KMS-11 (cell line): ENCODE results near the gene TRIM44.
A peak's percentile ranks its signal among the peaks of the same experiment; 100 is the strongest.

Experiments used
- H2AFZ ChIP-seq: fragments of 200-600 bp; sonication (generic); 2 replicates; pipeline ENCODE4 v1.6.1; 2016; ENCODE audit warnings: antibody characterized with exemption, mixed run types, low read depth
- H3K27ac ChIP-seq: fragments of 200-600 bp; sonication (generic); 2 replicates; pipeline ENCODE4 v1.6.1; 2016; ENCODE audit warnings: mild to moderate bottlenecking, mixed run types
- H3K27me3 ChIP-seq: fragments of 200-600 bp; sonication (generic); 2 replicates; pipeline ENCODE4 v1.6.1; 2017; ENCODE audit warnings: mild to moderate bottlenecking, low read depth, mixed run types, moderate library complexity; ENCODE audit not compliant: insufficient read depth
- H3K36me3 ChIP-seq: fragments of 200-600 bp; sonication (generic); 2 replicates; pipeline ENCODE4 v1.6.1; 2017; ENCODE audit warnings: mild to moderate bottlenecking, mixed run types; ENCODE audit not compliant: insufficient read depth
- H3K4me1 ChIP-seq: fragments of 200-600 bp; sonication (generic); 2 replicates; pipeline ENCODE4 v1.6.1; 2016; ENCODE audit warnings: mild to moderate bottlenecking, low read depth, mixed run types; ENCODE audit not compliant: poor library complexity, severe bottlenecking
- H3K4me2 ChIP-seq: fragments of 200-600 bp; sonication (generic); 2 replicates; pipeline ENCODE4 v1.7.0; 2016; ENCODE audit warnings: mild to moderate bottlenecking, mixed run types
- H3K4me3 ChIP-seq: fragments of 200-600 bp; sonication (generic); IDR thresholded peaks from 2 replicates; pipeline ENCODE4 v1.6.1; 2017; ENCODE audit warnings: low read depth, low read length, mixed read lengths; ENCODE audit not compliant: insufficient read depth
- H3K79me2 ChIP-seq: fragments of 200-600 bp; sonication (generic); 2 replicates; pipeline ENCODE4 v1.6.1; 2016; ENCODE audit warnings: low read depth, mixed run types; ENCODE audit not compliant: insufficient read depth
- H3K9ac ChIP-seq: fragments of 200-600 bp; sonication (generic); 2 replicates; pipeline ENCODE4 v1.6.1; 2016; ENCODE audit warnings: mild to moderate bottlenecking, mixed run types
- H4K20me1 ChIP-seq: fragments of 200-600 bp; sonication (generic); 2 replicates; pipeline ENCODE4 v1.6.1; 2016; ENCODE audit warnings: mild to moderate bottlenecking, mixed run types; ENCODE audit not compliant: insufficient read depth
- TF ChIP-seq, protein P1 (sequence below): fragments of 200-600 bp; sonication (generic); conservative IDR thresholded peaks from 2 replicates; pipeline ENCODE4 v1.6.1; 2017; ENCODE audit warnings: low read depth, mild to moderate bottlenecking, antibody characterized with exemption, low read length, moderate library complexity, mixed read lengths

TRIM44 gene

DNA sequence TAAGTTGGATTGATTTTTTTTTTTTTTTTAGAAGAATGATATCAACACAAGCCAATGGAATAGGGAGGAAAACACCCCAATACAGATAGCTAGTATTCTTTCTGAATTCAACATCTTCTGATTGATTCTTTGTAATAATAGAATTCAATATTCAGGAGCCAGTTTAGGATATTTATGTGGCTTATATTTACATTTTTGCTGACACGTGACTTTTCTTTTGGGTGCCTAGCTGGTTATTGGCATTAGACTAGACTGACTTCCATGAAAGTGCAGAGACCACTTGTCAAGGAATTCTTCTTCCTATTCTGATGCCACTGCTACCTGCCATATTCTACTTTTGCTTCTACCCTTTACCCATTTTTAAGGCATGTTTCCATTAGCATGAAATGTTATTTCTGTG, 16.4 kb downstream of the TRIM44 start:
- no peak overlapping the region for H3K27ac ChIP-seq
- no peak overlapping the region for H2AFZ ChIP-seq
- H3K79me2 ChIP-seq, result peaks cover 22% of the 10 kb centered on the region; the same call in 1 of the 2 replicates
- no peak overlapping the region for H3K4me2 ChIP-seq
- peaks cover 47% of the 10 kb centered on the region for H3K4me1 ChIP-seq
- H3K4me3 ChIP-seq, result no peak overlapping the region
- no peak overlapping the region for H3K9ac ChIP-seq
- TF ChIP-seq, protein P1, sequence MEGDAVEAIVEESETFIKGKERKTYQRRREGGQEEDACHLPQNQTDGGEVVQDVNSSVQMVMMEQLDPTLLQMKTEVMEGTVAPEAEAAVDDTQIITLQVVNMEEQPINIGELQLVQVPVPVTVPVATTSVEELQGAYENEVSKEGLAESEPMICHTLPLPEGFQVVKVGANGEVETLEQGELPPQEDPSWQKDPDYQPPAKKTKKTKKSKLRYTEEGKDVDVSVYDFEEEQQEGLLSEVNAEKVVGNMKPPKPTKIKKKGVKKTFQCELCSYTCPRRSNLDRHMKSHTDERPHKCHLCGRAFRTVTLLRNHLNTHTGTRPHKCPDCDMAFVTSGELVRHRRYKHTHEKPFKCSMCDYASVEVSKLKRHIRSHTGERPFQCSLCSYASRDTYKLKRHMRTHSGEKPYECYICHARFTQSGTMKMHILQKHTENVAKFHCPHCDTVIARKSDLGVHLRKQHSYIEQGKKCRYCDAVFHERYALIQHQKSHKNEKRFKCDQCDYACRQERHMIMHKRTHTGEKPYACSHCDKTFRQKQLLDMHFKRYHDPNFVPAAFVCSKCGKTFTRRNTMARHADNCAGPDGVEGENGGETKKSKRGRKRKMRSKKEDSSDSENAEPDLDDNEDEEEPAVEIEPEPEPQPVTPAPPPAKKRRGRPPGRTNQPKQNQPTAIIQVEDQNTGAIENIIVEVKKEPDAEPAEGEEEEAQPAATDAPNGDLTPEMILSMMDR, result no peak
- no peaks in the 10 kb centered on the region for H3K27me3 ChIP-seq
- H4K20me1 ChIP-seq, result 0 out of 2 replicates have a peak, but pooled peaks cover 8% of the 10 kb centered on the region
- no peaks in the 10 kb centered on the region for H3K36me3 ChIP-seq

DNA sequence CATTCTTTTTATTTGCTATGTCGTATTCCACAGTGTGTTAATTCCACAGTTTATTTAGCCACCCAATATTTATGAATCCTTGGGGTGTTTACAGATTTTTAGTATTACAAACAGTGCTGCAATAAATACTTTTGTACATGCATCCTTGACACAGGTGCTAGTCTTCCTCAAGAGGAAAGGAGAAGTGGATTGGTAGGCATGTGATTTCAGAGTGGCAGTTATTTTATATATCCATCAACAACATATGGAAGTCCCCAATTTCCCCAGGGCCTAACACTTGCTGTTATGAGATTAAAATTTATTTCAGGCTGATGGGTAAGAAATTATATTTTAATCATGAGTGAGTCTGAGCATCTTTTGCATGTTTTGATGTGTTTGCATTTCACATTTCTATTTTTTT, 17.9 kb downstream of the TRIM44 start:
- Histone ChIP-seq H3K4me1 (peaks cover 45% of the 10 kb centered on the region), H3K9ac (no peak overlapping the region), H3K36me3 (no peaks in the 10 kb centered on the region), H2AFZ (no peak overlapping the region), H3K27ac (no peak overlapping the region), H4K20me1 (0 out of 2 replicates have a peak, but pooled peaks cover 8% of the 10 kb centered on the region), H3K27me3 (no peaks in the 10 kb centered on the region), H3K4me2 (no peak overlapping the region; the same call in 1 of the 2 replicates), H3K79me2 (peaks cover 10% of the 10 kb centered on the region; the same call in 1 of the 2 replicates), H3K4me3 (no peak overlapping the region)
- TF ChIP-seq, protein P1, result no peak

DNA sequence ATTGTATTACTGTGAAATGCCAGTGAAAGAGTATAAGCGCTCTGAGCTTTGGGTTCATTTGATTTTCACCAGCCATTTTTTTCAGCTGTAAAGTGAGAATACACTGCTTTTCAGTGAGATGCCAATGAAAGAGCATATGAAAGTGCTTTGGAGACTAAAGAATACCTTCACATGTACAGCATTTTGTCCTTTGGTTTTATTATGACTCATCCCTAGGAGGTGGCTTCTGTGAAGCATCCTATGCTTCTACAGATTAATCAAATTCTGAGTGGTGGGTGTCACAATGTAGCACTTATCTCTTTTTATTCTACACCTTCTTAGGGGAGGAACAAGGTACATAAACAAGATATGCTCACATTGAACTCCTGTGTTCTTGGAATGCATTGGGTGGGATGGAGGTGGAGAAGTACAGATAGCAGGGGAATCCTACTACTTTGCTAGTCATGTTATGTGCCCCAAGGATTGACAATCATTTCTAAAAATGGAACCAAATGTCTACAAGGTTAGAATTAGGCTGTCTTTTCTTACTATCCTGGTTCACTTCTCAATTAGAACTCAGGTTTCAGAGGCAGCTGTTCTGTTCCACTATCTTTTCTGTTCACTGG, 18.7 kb downstream of the TRIM44 start:
- TF ChIP-seq, protein P1, result no peak
- Histone ChIP-seq H3K27me3 (no peaks in the 10 kb centered on the region), H3K79me2 (peaks cover 10% of the 10 kb centered on the region; the same call in 1 of the 2 replicates), H3K9ac (no peak overlapping the region), H4K20me1 (0 out of 2 replicates have a peak, but pooled peaks cover 5% of the 10 kb centered on the region), H3K4me3 (no peak overlapping the region), H3K36me3 (no peaks in the 10 kb centered on the region), H3K4me2 (peak overlapping the region; percentile 19; the same call in 1 of the 2 replicates), H3K4me1 (peaks cover 38% of the 10 kb centered on the region), H3K27ac (no peak overlapping the region), H2AFZ (no peak overlapping the region)

DNA sequence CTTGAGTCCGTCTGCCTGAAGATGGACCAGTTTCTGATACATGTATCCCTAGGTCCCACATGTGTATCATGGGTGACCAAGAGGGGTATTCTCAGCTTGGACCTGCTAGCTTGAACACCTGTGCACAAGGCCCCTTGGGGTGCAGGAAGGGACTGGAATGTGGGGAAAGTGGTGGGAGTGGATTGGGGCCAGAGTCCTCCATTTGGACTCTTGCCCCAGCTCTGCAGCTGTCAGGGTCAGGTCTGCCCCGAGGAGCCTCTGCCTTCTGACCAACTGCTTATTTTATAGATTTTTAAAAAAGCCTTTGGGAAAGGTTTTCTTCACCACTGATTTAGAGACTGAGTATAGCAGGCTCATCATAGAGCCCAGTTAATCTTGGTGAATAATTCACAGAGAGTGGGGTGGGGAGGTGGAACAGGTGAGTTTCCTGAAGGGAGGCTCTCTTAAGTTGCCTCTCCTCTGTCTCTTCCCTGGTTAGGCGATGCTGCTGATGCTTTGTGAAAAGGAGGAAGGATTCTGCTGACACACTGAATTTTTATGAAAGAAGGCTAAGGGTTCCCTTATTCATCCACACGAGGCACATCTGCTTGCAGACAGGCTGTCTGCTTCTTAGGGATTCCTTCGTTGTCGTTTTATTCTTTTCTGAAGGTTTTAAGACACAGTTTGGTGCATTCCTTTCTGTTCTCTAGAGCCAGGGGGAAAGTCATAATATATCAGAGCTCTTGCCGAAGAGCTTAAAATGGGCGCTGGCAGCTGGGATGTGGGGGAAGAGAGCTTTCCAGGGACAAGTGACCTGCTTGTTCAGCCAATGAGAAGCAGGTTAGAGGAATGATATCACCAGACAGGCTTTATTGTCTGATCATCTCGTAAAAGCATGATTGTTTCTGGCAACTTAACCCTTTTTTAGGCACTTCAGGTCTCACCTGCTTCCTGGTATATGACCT, 19.9 kb downstream of the TRIM44 start:
- no peak overlapping the region for H2AFZ ChIP-seq
- H3K79me2 ChIP-seq, result peaks cover 10% of the 10 kb centered on the region; the same call in 1 of the 2 replicates
- H3K4me1 ChIP-seq, result peaks cover 29% of the 10 kb centered on the region
- H3K27me3 ChIP-seq, result no peaks in the 10 kb centered on the region
- 0 out of 2 replicates have a peak, but pooled peaks cover 5% of the 10 kb centered on the region for H4K20me1 ChIP-seq
- H3K9ac ChIP-seq, result no peak overlapping the region
- TF ChIP-seq, protein P1, result no peak
- no peak overlapping the region for H3K4me2 ChIP-seq
- no peaks in the 10 kb centered on the region for H3K36me3 ChIP-seq
- no peak overlapping the region for H3K4me3 ChIP-seq
- no peak overlapping the region for H3K27ac ChIP-seq
